Tibial nerve (tissue), 3 donors: ENCODE results near the gene NRL.

Source experiments
- CTCF ChIP-seq, 5 experiments: fragments of 200-600 bp in 3 of 5; fragments of 450-650 bp in 2 of 5; sonication (generic) in 3 of 5; IDR thresholded peaks; one replicate each; pipeline ENCODE4 v1.5.1; 2016 to 2019; ENCODE audit warnings: antibody characterized with exemption in 5 of 5, mild to moderate bottlenecking in 3 of 5, moderate library complexity in 2 of 5
- POLR2A ChIP-seq, 2 donors: fragments of 450-650 bp; IDR thresholded peaks; one replicate each; pipeline ENCODE4 v1.6.1; 2017; ENCODE audit warnings: antibody characterized with exemption in 2 of 2, mild to moderate bottlenecking in 2 of 2, moderate library complexity in 2 of 2

- TF ChIP-seq CTCF (IDR thresholded peaks at IDR 0.05) (no peak), POLR2A (IDR thresholded peaks at IDR 0.05) (no peak)
Measured at GRCh38 chr14:24053548-24054323, 61.0 kb downstream of the NRL start.
